Spleen (tissue), 11 donors: ENCODE measurements around the gene LRP1. TPM values are rescaled to one million over a fixed set of nuclear protein-coding genes. Genes with fewer than 3 reads are reported as not detected.

ENCODE experiments used
- DNase-seq: peaks from one replicate; pipeline ENCODE4 v3.0.0-alpha.2; 2020
- H3K27ac ChIP-seq, 8 donors: fragments of 200-600 bp; sonication (generic) in 7 of 8; 1 replicate in 4 of 8; 2 replicates in 4 of 8; pipeline versions ENCODE4 v1.5.0 to v1.8.0; 2016 to 2021; ENCODE audit warnings: inconsistent platforms in 4 of 8, mild to moderate bottlenecking in 4 of 8, moderate library complexity in 1 of 8
- H3K27me3 ChIP-seq, 7 donors: fragments of 200-600 bp; sonication (generic) in 6 of 7; replicated peaks in 1 of 7; 1 replicate in 4 of 7; 2 replicates in 3 of 7; pipeline versions ENCODE4 v1.5.0 to v1.8.0; 2016 to 2021; ENCODE audit warnings: inconsistent platforms in 3 of 7, mild to moderate bottlenecking in 1 of 7
- H3K36me3 ChIP-seq, 6 donors: fragments of 200-600 bp; sonication (generic) in 5 of 6; 1 replicate in 4 of 6; 2 replicates in 2 of 6; pipeline versions ENCODE4 v1.5.0 to v1.8.0; 2016 to 2021; ENCODE audit warnings: inconsistent platforms in 2 of 6
- H3K4me1 ChIP-seq, 6 donors: fragments of 200-600 bp; sonication (generic) in 5 of 6; 1 replicate in 3 of 6; 2 replicates in 3 of 6; pipeline versions ENCODE4 v1.5.0 to v1.8.0; 2016 to 2021; ENCODE audit warnings: inconsistent platforms in 3 of 6
- H3K4me3 ChIP-seq, 8 donors: fragments of 200-600 bp; sonication (generic) in 7 of 8; 1 replicate in 4 of 8; 2 replicates in 4 of 8; pipeline versions ENCODE4 v1.5.0 to v1.8.0; 2016 to 2021; ENCODE audit warnings: inconsistent platforms in 4 of 8, mild to moderate bottlenecking in 4 of 8, moderate library complexity in 2 of 8
- H3K9me3 ChIP-seq, 8 donors: fragments of 200-600 bp; sonication (generic) in 7 of 8; 1 replicate in 4 of 8; 2 replicates in 4 of 8; pipeline versions ENCODE4 v1.5.0 to v1.8.0; 2016 to 2021; ENCODE audit warnings: inconsistent platforms in 4 of 8
- POLR2A ChIP-seq, 3 donors: fragments of 450-650 bp; IDR thresholded peaks; one replicate each; pipeline ENCODE4 v1.5.1; 2017; ENCODE audit warnings: antibody characterized with exemption in 3 of 3, mild to moderate bottlenecking in 1 of 3
- POLR2AphosphoS5 ChIP-seq, 3 donors: sonication (generic); formaldehyde crosslinking; IDR thresholded peaks; one replicate each; pipeline ENCODE4 v1.5.1; 2017; ENCODE audit warnings: antibody characterized with exemption in 3 of 3
- WGBS, 5 donors: extraction: QIAGEN DNeasy Blood & Tissue Kit in 3 of 5; methylation state at CpG; one replicate each; pipeline versions ENCODE4 v1.1.5 to v1.1.7; 2013 to 2018; 5-methylcytosine and 5-hydroxymethylcytosine counted together
- intact Hi-C: fragments of 100-400 bp; cut with DNase I; formaldehyde crosslinking; loops from one replicate; pipeline ENCODE4 v1.15.0; 2023; ENCODE audit warnings: low total_unique reads
- polyA plus RNA-seq, 3 donors: library from polyadenylated mRNA; stranded (reverse); fragments of 200-250 nt; gene quantifications; one replicate each; pipeline ENCODE4 v1.2.1, GENCODE V29; 2013
- total RNA-seq, 7 donors: library from RNA; depleted of rRNA in 3 of 7; stranded (reverse); fragments of >200 nt in 3 of 7; fragmentation: NEBNext Ultra II Directional in 4 of 7; extraction: Animal tissue kit (Norgen Biotek cat#: 25700) in 4 of 7; gene quantifications; one replicate each; pipeline versions ENCODE4 v1.1.0 to v1.2.1, GENCODE V29; 2016 to 2021
- TF ChIP-seq, protein P1 (sequence below), 11 experiments: fragments of 200-600 bp in 7 of 11; fragments of 450-650 bp in 4 of 11; sonication (generic) in 4 of 11; IDR thresholded peaks in 8 of 11; conservative IDR thresholded peaks in 3 of 11; 1 replicate in 7 of 11; 2 replicates in 4 of 11; pipeline versions ENCODE4 v1.4.0 to v1.8.0; 2016 to 2021; ENCODE audit warnings: antibody characterized with exemption in 11 of 11, inconsistent platforms in 4 of 11, mild to moderate bottlenecking in 1 of 11
- donor health status: healthy with polysubstance abuse.
- donor health status: DM: no; HTN: no; CAD: no; lungs with moderate emphysema.
- donor health status: DM: no; HTN: no; CAD: no.
- donor health status: Bipolar disorder and iron deficiency.
- donor health status: healthy.
- donor health status: DM: no; HTN: no; CAD: no.
- donor health status: DM: yes; HTN: yes; CAD: no.

LRP1 gene
- total and polyA plus RNA-seq, 10 donors: 8.9 to 216 (median 159) TPM

DNA sequence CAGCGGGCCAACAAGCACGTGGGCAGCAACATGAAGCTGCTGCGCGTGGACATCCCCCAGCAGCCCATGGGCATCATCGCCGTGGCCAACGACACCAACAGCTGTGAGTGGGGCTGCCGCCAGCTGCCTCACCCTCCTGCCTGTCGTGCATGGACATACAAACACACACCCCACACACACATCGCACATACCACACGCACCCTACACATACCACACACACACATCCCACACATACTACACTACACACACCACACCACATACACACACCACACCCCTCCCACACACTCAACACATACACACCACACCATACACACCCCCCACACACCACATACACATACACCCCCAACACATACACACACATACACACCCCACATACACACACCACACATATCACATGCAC lies 63.1 kb downstream of the LRP1 start:
- TF ChIP-seq, protein P1, sequence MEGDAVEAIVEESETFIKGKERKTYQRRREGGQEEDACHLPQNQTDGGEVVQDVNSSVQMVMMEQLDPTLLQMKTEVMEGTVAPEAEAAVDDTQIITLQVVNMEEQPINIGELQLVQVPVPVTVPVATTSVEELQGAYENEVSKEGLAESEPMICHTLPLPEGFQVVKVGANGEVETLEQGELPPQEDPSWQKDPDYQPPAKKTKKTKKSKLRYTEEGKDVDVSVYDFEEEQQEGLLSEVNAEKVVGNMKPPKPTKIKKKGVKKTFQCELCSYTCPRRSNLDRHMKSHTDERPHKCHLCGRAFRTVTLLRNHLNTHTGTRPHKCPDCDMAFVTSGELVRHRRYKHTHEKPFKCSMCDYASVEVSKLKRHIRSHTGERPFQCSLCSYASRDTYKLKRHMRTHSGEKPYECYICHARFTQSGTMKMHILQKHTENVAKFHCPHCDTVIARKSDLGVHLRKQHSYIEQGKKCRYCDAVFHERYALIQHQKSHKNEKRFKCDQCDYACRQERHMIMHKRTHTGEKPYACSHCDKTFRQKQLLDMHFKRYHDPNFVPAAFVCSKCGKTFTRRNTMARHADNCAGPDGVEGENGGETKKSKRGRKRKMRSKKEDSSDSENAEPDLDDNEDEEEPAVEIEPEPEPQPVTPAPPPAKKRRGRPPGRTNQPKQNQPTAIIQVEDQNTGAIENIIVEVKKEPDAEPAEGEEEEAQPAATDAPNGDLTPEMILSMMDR (IDR thresholded peaks at IDR 0.05 in 8 of 11, conservative IDR thresholded peaks at IDR 0.05 in 3 of 11): no peak
- TF ChIP-seq POLR2AphosphoS5 (IDR thresholded peaks at IDR 0.05): no peak
- no peak for TF ChIP-seq POLR2A (IDR thresholded peaks at IDR 0.05)
- no peak overlapping the region for H3K4me3 ChIP-seq
- DNase-seq: no peak
- intact Hi-C loops: no loop called here
- peaks cover 0 to 100% (median 26%) of the 10 kb centered on the region in 6 donors for H3K36me3 ChIP-seq
- H3K27me3 ChIP-seq: no peaks in the 10 kb centered on the region
- no peaks in the 10 kb centered on the region for H3K4me1 ChIP-seq
- no peak overlapping the region for H3K27ac ChIP-seq
- WGBS, 5 donors: 89 to 95% (median 92%) methylated on average over 11 of the region's 11 CpGs
- no peaks in the 10 kb centered on the region for H3K9me3 ChIP-seq

DNA sequence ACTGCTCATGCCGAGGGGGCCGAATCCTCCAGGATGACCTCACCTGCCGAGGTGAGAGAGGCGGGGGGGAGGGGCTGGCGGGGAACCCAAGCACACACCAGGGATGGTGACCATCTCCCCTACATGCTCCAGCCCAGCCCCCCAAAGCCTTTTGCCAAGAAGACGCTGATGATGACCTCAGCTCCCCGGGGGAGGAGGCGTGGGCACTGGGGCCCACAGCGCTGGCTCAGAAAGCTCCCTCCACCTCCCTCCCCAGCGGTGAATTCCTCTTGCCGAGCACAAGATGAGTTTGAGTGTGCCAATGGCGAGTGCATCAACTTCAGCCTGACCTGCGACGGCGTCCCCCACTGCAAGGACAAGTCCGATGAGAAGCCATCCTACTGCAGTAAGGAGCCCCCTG lies 64.6 kb downstream of the LRP1 start:
- intact Hi-C loops: no loop called here
- H3K27me3 ChIP-seq: no peaks in the 10 kb centered on the region
- TF ChIP-seq POLR2A (IDR thresholded peaks at IDR 0.05) (no peak), POLR2AphosphoS5 (IDR thresholded peaks at IDR 0.05) (no peak)
- TF ChIP-seq, protein P1 (IDR thresholded peaks at IDR 0.05 in 8 of 11, conservative IDR thresholded peaks at IDR 0.05 in 3 of 11): no peak
- H3K4me3 ChIP-seq: no peak overlapping the region
- 83 to 94% (median 90%) methylated on average over 15 to 16 of the region's 16 CpGs for WGBS, 5 donors
- peaks cover 0 to 100% (median 36%) of the 10 kb centered on the region in 6 donors for H3K36me3 ChIP-seq
- DNase-seq: no peak
- H3K9me3 ChIP-seq: no peaks in the 10 kb centered on the region
- H3K27ac ChIP-seq: no peak overlapping the region
- no peaks in the 10 kb centered on the region for H3K4me1 ChIP-seq

DNA sequence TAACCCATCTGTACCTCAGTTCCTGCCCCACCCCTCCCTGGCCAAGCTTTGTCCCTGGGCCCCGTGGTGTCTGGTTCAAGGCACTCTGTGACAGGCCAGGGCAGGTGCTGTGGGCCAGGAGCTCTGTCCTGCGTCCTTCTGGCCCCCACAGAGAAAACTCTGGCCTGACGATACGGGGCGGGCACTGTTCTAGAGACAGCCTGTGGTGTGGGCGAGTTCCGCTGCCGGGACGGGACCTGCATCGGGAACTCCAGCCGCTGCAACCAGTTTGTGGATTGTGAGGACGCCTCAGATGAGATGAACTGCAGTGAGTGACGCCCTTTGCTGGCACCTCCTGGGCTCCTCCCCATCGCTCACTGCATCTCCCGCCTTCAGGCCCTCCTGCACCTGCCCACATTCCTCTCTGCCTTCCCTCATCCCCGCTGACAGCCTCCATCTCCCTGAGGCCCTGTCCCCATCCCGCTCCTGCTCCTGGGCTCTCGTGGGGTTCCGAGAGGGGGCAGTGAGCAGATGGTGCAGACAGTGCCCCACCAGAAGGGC lies 65.5 kb downstream of the LRP1 start:
- H3K4me1 ChIP-seq: no peaks in the 10 kb centered on the region
- no peaks in the 10 kb centered on the region for H3K9me3 ChIP-seq
- WGBS, 5 donors: 81 to 90% (median 85%) methylated on average over 17 to 19 of the region's 19 CpGs
- intact Hi-C loops: no loop called here
- no peaks in the 10 kb centered on the region for H3K27me3 ChIP-seq
- DNase-seq: no peak
- H3K4me3 ChIP-seq: no peak overlapping the region
- peaks cover 0 to 100% (median 40%) of the 10 kb centered on the region in 6 donors for H3K36me3 ChIP-seq
- H3K27ac ChIP-seq: no peak overlapping the region
- TF ChIP-seq, protein P1 (IDR thresholded peaks at IDR 0.05 in 8 of 11, conservative IDR thresholded peaks at IDR 0.05 in 3 of 11): no peak
- TF ChIP-seq POLR2AphosphoS5 (IDR thresholded peaks at IDR 0.05): no peak
- no peak for TF ChIP-seq POLR2A (IDR thresholded peaks at IDR 0.05)

DNA sequence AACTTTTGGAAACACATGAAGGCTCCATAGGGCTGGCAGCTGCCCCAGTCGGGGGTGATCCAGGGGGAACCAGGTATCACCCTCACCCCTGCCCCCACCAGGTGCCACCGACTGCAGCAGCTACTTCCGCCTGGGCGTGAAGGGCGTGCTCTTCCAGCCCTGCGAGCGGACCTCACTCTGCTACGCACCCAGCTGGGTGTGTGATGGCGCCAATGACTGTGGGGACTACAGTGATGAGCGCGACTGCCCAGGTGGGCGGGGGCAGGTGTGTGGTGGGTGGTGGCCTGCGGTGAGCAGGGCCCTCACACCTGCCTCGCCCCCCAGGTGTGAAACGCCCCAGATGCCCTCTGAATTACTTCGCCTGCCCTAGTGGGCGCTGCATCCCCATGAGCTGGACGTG lies 66.0 kb downstream of the LRP1 start:
- H3K36me3 ChIP-seq: peaks cover 0 to 100% (median 41%) of the 10 kb centered on the region in 6 donors
- no peaks in the 10 kb centered on the region for H3K27me3 ChIP-seq
- no peaks in the 10 kb centered on the region for H3K4me1 ChIP-seq
- 86 to 90% (median 87%) methylated on average over 18 of the region's 18 CpGs for WGBS, 5 donors
- no peak for DNase-seq
- no peak overlapping the region for H3K27ac ChIP-seq
- intact Hi-C loops: no loop called here
- no peak overlapping the region for H3K4me3 ChIP-seq
- TF ChIP-seq, protein P1 (IDR thresholded peaks at IDR 0.05 in 8 of 11, conservative IDR thresholded peaks at IDR 0.05 in 3 of 11): no peak
- no peak for TF ChIP-seq POLR2AphosphoS5 (IDR thresholded peaks at IDR 0.05)
- no peak for TF ChIP-seq POLR2A (IDR thresholded peaks at IDR 0.05)
- H3K9me3 ChIP-seq: no peaks in the 10 kb centered on the region
